ENCODE results near the gene NXNL1. TPM values are rescaled to one million over a fixed set of nuclear protein-coding genes. Genes with fewer than 3 reads are reported as not detected.

The NXNL1 gene
- total and polyA plus RNA-seq, 2 of the 8 experiments (the other 6 are each of a cell fraction or from before 2014, with no cell fraction given), result not detected

DNA sequence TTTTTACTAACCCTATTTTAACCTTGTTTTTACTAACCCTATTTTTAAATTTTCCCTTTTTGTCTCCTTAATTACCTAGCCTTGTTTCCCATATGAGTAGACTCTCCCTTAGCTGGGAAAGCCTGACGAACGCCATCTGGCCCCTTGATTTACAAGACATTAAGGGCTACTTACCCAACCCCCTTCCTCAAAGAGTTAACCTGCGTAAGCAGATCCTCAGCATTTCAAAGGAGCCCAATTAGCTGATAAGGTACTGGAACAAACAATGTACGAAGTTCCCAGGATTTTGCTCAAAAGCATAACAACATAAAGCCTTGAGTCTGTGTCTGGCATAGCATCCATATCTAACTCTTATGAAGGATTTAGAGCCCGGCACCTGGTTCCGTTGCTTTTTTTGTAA lies 45.6 kb downstream of the NXNL1 start (continued):
- TF ChIP-seq YY1 (IDR thresholded peaks at IDR 0.05; ENCODE audit: low read depth, low read length), result no peak
- peak; percentile 19 for TF ChIP-seq ASH2L (IDR thresholded peaks at IDR 0.05; ENCODE audit: low read length)
- TF ChIP-seq EP300 (IDR thresholded peaks at IDR 0.05; ENCODE audit: borderline replicate concordance in 1 of 2, low read depth in 2 of 2, low read length in 2 of 2), result peak in 1 of 2 experiments; percentile 77; a peak in 1 of 3 replicates
- TF ChIP-seq, protein P1, sequence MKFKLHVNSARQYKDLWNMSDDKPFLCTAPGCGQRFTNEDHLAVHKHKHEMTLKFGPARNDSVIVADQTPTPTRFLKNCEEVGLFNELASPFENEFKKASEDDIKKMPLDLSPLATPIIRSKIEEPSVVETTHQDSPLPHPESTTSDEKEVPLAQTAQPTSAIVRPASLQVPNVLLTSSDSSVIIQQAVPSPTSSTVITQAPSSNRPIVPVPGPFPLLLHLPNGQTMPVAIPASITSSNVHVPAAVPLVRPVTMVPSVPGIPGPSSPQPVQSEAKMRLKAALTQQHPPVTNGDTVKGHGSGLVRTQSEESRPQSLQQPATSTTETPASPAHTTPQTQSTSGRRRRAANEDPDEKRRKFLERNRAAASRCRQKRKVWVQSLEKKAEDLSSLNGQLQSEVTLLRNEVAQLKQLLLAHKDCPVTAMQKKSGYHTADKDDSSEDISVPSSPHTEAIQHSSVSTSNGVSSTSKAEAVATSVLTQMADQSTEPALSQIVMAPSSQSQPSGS (IDR thresholded peaks at IDR 0.05; ENCODE audit: low read length), result no peak

All from H1 (cell line).